Endodermal cell (in vitro differentiated cells): ENCODE results near the gene LRMDA. TPM values are rescaled to one million over a fixed set of nuclear protein-coding genes. Genes with fewer than 3 reads are reported as not detected.

Experiments used
- DNase-seq: peaks from one replicate; pipeline ENCODE4 v3.0.0-alpha.2; 2017
- H3K27ac ChIP-seq: 2 replicates; pipeline ENCODE4 v1.5.1; 2013; ENCODE audit warnings: mild to moderate bottlenecking, low read depth, low read length, moderate library complexity
- H3K27me3 ChIP-seq: 2 replicates; pipeline ENCODE4 v1.6.1; 2013; ENCODE audit warnings: mild to moderate bottlenecking, low read length, moderate library complexity; ENCODE audit not compliant: insufficient read depth, control insufficient read depth, poor library complexity, severe bottlenecking
- H3K36me3 ChIP-seq: 2 replicates; pipeline ENCODE4 v1.7.0; 2013; ENCODE audit warnings: mild to moderate bottlenecking, low read length, moderate library complexity; ENCODE audit not compliant: control insufficient read depth, insufficient read depth
- H3K4me1 ChIP-seq: one replicate; pipeline ENCODE4 v1.7.0; 2013; ENCODE audit warnings: low read length; ENCODE audit not compliant: control insufficient read depth, insufficient read depth
- H3K4me3 ChIP-seq: 2 replicates; pipeline ENCODE4 v1.5.1; 2013; ENCODE audit warnings: mild to moderate bottlenecking, low read length, moderate library complexity
- H3K9ac ChIP-seq: 2 replicates; pipeline ENCODE4 v1.6.1; 2013; ENCODE audit warnings: mild to moderate bottlenecking, low read length, moderate library complexity; ENCODE audit not compliant: poor library complexity, severe bottlenecking; ENCODE audit errors: extremely low read depth
- H3K9me3 ChIP-seq: 2 replicates; pipeline ENCODE4 v1.6.1; 2013; ENCODE audit warnings: mild to moderate bottlenecking, low read length, moderate library complexity; ENCODE audit not compliant: control insufficient read depth
- H3K27ac Mint-ChIP-seq: 2 replicates; pipeline ENCODE4 v1.8.0; 2020; ENCODE audit warnings: mixed read lengths
- H3K27me3 Mint-ChIP-seq: 2 replicates; pipeline ENCODE4 v1.8.0; 2021; ENCODE audit warnings: mild to moderate bottlenecking, mixed read lengths; ENCODE audit not compliant: insufficient read depth
- H3K36me3 Mint-ChIP-seq: 2 replicates; pipeline ENCODE4 v1.8.0; 2020; ENCODE audit warnings: low read depth, mixed read lengths
- H3K4me1 Mint-ChIP-seq: 2 replicates; pipeline ENCODE4 v1.8.0; 2020; ENCODE audit warnings: mixed read lengths
- H3K4me3 Mint-ChIP-seq: 2 replicates; pipeline ENCODE4 v1.8.0; 2020; ENCODE audit warnings: mild to moderate bottlenecking, moderate library complexity, mixed read lengths
- H3K9me3 Mint-ChIP-seq: 2 replicates; pipeline ENCODE4 v1.8.0; 2020; ENCODE audit warnings: mild to moderate bottlenecking, mixed read lengths
- CTCF ChIP-seq: fragments of 200-600 bp; sonication (generic); conservative IDR thresholded peaks from 2 replicates; pipeline ENCODE4 v1.5.0; 2021; ENCODE audit warnings: antibody characterized with exemption, mild to moderate bottlenecking
- WGBS, 2 experiments: methylation state at CpG; one replicate each; pipeline versions ENCODE4 v1.1.5 to v1.1.7; 2013; ENCODE audit warnings: missing lambda C conversion rate in 2 of 2, mixed read lengths in 1 of 2; ENCODE audit not compliant: insufficient coverage in 1 of 2, insufficient read length in 1 of 2; 5-methylcytosine and 5-hydroxymethylcytosine counted together
- total RNA-seq, 2 donors: library from RNA; stranded (reverse); fragmentation: NEBNext Ultra II Directional in 1 of 2; extraction: Animal tissue kit (Norgen Biotek cat#: 25700) in 1 of 2; gene quantifications; 2 replicates in 1 of 2; 3 replicates in 1 of 2; pipeline ENCODE4 v1.2.1, GENCODE V29; 2021

LRMDA gene
- total RNA-seq, 2 donors from 2014 or later = 1.7 to 5.1 TPM

GRCh38 chr10:76177936-76178335 is 746.5 kb downstream of the LRMDA start:
- Mint-ChIP-seq H3K27me3 (peaks cover 5% of the 10 kb centered on the region), H3K4me1 (peaks cover 6% of the 10 kb centered on the region), H3K36me3 (no peaks in the 10 kb centered on the region), H3K27ac (no peak overlapping the region), H3K9me3 (no peaks in the 10 kb centered on the region), H3K4me3 (no peak overlapping the region)
- no peaks in the 10 kb centered on the region for H3K27me3 ChIP-seq
- H3K27ac ChIP-seq = no peak overlapping the region
- no peak overlapping the region for H3K9ac ChIP-seq
- WGBS, 2 experiments = 89 to 100% methylated on average over 1 to 2 of the region's 2 CpGs
- no peak for DNase-seq
- no peaks in the 10 kb centered on the region for H3K4me1 ChIP-seq
- H3K36me3 ChIP-seq = no peaks in the 10 kb centered on the region
- H3K4me3 ChIP-seq = no peak overlapping the region
- no peaks in the 10 kb centered on the region for H3K9me3 ChIP-seq
- no peak for TF ChIP-seq CTCF

GRCh38 chr10:76178532-76179292 is 747.3 kb downstream of the LRMDA start:
- no peak overlapping the region for H3K4me3 Mint-ChIP-seq
- H3K36me3 Mint-ChIP-seq = no peaks in the 10 kb centered on the region
- H3K27me3 Mint-ChIP-seq = peaks cover 5% of the 10 kb centered on the region
- H3K27me3 ChIP-seq = no peaks in the 10 kb centered on the region
- H3K9me3 ChIP-seq = no peaks in the 10 kb centered on the region
- DNase-seq = no peak
- no peaks in the 10 kb centered on the region for H3K36me3 ChIP-seq
- no peak overlapping the region for H3K27ac ChIP-seq
- no peak for TF ChIP-seq CTCF
- WGBS, 2 experiments = 92% methylated on average over 4 of the region's 4 CpGs
- no peaks in the 10 kb centered on the region for H3K4me1 ChIP-seq
- no peak overlapping the region for H3K9ac ChIP-seq
- no peaks in the 10 kb centered on the region for H3K9me3 Mint-ChIP-seq
- H3K27ac Mint-ChIP-seq = no peak overlapping the region
- no peak overlapping the region for H3K4me3 ChIP-seq
- H3K4me1 Mint-ChIP-seq = peaks cover 6% of the 10 kb centered on the region

- H3K27me3 ChIP-seq = no peaks in the 10 kb centered on the region
- H3K9me3 ChIP-seq = no peaks in the 10 kb centered on the region
- H3K9me3 Mint-ChIP-seq = no peaks in the 10 kb centered on the region
- no peaks in the 10 kb centered on the region for H3K36me3 ChIP-seq
- no peak overlapping the region for H3K27ac Mint-ChIP-seq
- H3K4me1 Mint-ChIP-seq = peaks cover 6% of the 10 kb centered on the region
- H3K27ac ChIP-seq = no peak overlapping the region
- no peak overlapping the region for H3K4me3 ChIP-seq
- H3K27me3 Mint-ChIP-seq = peaks cover 5% of the 10 kb centered on the region
- H3K4me1 ChIP-seq = no peaks in the 10 kb centered on the region
- DNase-seq = no peak
- H3K36me3 Mint-ChIP-seq = no peaks in the 10 kb centered on the region
- no peak overlapping the region for H3K4me3 Mint-ChIP-seq
- 94 to 98% methylated on average over 5 of the region's 5 CpGs for WGBS, 2 experiments
- no peak for TF ChIP-seq CTCF
- H3K9ac ChIP-seq = no peak overlapping the region
Measured at GRCh38 chr10:76179806-76180205, 748.4 kb downstream of the LRMDA start.
